Esophagus muscularis mucosa (tissue), 4 donors: ENCODE measurements around the gene PKP1. TPM values are rescaled to one million over a fixed set of nuclear protein-coding genes. Genes with fewer than 3 reads are reported as not detected.
"Not testable (repeated sequence)": the region's sequence is repeated elsewhere in the genome, so short reads cannot be mapped to it uniquely, and the experiment has no call there.

Experiments
- DNase-seq: peaks from one replicate; pipeline ENCODE4 v3.0.0-alpha.2; 2017; ENCODE audit errors: extremely low spot score
- H3K27ac ChIP-seq, 4 donors: fragments of 200-600 bp; sonication (generic); replicated peaks in 1 of 4; 1 replicate in 3 of 4; 2 replicates in 1 of 4; pipeline ENCODE4 v1.5.1; 2016 to 2019; ENCODE audit warnings: mild to moderate bottlenecking in 1 of 4
- H3K27me3 ChIP-seq, 4 donors: fragments of 200-600 bp; sonication (generic); one replicate each; pipeline versions ENCODE4 v1.5.1 to v1.6.0; 2016 to 2019
- H3K36me3 ChIP-seq, 4 donors: fragments of 200-600 bp; sonication (generic); one replicate each; pipeline ENCODE4 v1.5.1; 2016 to 2019
- H3K4me1 ChIP-seq, 4 donors: fragments of 200-600 bp; sonication (generic); one replicate each; pipeline ENCODE4 v1.5.1; 2016 to 2019
- H3K4me3 ChIP-seq, 4 donors: fragments of 200-600 bp; sonication (generic); 1 replicate in 2 of 4; 2 replicates in 2 of 4; pipeline ENCODE4 v1.5.1; 2016 to 2019; ENCODE audit warnings: mild to moderate bottlenecking in 4 of 4, moderate library complexity in 1 of 4
- H3K9me3 ChIP-seq, 4 donors: fragments of 200-600 bp; sonication (generic); 1 replicate in 3 of 4; 2 replicates in 1 of 4; pipeline ENCODE4 v1.5.1; 2016 to 2019
- EP300 ChIP-seq: sonication (generic); formaldehyde crosslinking; IDR thresholded peaks from one replicate; pipeline ENCODE4 v1.6.1; 2017; ENCODE audit warnings: antibody characterized with exemption
- POLR2A ChIP-seq: fragments of 450-650 bp; IDR thresholded peaks from one replicate; pipeline ENCODE4 v1.6.1; 2017; ENCODE audit warnings: antibody characterized with exemption, moderate library complexity, mild to moderate bottlenecking, low read depth
- POLR2AphosphoS5 ChIP-seq, 2 donors: sonication (generic); formaldehyde crosslinking; IDR thresholded peaks; one replicate each; pipeline ENCODE4 v1.6.1; 2017; ENCODE audit warnings: antibody characterized with exemption in 2 of 2
- WGBS: methylation state at CpG from one replicate; pipeline ENCODE4 v1.1.5; 2018; 5-methylcytosine and 5-hydroxymethylcytosine counted together
- intact Hi-C: fragments of 100-400 bp; cut with DNase I; formaldehyde crosslinking; loops from one replicate; pipeline ENCODE4 v1.15.1; 2023
- total RNA-seq, 4 donors: library from RNA; depleted of rRNA; stranded (reverse); fragments of >200 nt; gene quantifications; one replicate each; pipeline versions ENCODE4 v1.1.0 to v1.2.1, GENCODE V29; 2016
- TF ChIP-seq, protein P1 (sequence below), 3 experiments: fragments of 200-600 bp in 2 of 3; fragments of 450-650 bp in 1 of 3; sonication (generic) in 2 of 3; IDR thresholded peaks; one replicate each; pipeline ENCODE4 v1.5.1; 2017 to 2019; ENCODE audit warnings: antibody characterized with exemption in 3 of 3, mild to moderate bottlenecking in 2 of 3, moderate library complexity in 1 of 3

The PKP1 gene, protein sequence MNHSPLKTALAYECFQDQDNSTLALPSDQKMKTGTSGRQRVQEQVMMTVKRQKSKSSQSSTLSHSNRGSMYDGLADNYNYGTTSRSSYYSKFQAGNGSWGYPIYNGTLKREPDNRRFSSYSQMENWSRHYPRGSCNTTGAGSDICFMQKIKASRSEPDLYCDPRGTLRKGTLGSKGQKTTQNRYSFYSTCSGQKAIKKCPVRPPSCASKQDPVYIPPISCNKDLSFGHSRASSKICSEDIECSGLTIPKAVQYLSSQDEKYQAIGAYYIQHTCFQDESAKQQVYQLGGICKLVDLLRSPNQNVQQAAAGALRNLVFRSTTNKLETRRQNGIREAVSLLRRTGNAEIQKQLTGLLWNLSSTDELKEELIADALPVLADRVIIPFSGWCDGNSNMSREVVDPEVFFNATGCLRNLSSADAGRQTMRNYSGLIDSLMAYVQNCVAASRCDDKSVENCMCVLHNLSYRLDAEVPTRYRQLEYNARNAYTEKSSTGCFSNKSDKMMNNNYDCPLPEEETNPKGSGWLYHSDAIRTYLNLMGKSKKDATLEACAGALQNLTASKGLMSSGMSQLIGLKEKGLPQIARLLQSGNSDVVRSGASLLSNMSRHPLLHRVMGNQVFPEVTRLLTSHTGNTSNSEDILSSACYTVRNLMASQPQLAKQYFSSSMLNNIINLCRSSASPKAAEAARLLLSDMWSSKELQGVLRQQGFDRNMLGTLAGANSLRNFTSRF
- 1 to 10 TPM in 2 of 4 donors, under 1 TPM in 2; 0.50 to 1.9 (median 1.3) TPM for total RNA-seq

DNA sequence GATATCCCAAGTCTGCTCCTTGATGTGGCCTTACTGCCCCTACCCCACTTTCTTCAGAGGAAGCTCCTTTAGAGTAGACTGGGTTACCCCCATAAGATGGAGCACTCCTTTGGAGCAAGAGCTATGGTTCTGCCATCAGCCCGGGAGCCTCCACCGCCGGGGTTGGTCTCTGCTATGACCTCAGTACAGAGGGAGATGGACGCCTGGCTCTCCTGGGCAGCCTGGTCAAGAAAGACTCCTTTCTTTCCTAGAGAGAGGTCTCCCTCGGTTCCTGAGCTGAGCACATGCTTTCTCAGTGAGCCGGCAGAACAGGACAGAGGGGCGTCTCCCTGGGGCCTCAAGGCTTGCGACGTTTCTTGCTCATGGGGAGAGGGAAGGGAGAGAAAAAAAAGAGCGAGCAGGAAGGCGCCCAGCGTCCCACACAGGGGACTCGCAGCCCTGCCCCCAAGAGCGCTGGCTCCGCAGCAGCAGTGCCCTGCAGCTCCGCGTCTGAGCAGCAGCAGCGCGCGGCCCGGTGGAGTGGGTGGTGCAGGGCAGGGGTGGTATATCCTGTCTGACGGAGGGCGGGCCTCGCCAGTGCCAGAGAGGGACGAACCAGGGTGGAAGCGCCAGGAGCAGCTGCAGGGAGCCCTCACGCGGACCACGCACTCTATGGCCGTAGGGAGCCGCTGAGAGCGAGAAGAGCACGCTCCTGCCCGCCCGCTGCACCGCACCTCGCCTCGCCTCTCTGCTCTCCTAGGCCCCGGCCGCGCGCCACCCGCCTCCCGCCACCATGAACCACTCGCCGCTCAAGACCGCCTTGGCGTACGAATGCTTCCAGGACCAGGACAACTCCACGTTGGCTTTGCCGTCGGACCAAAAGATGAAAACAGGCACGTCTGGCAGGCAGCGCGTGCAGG lies at the start of gene PKP1:
TSS of gene PKP1 (plus strand) at position 576 of the 899 bp plus-strand sequence. CDS start at position 773, 197 bp downstream.
- Histone ChIP-seq H3K4me3 (peak within 1 kb of the TSS; percentile 29 to 43 (median 34)), H3K4me1 (peaks cover 5 to 15% (median 12%) of the 10 kb centered on the region in 4 donors), H3K27me3 (peaks cover 0 to 63% (median 16%) of the 10 kb centered on the region in 4 donors), H3K9me3 (no peaks in the 10 kb centered on the region), H3K36me3 (no peaks in the 10 kb centered on the region), H3K27ac (no peak within 1 kb of the TSS)
- TF ChIP-seq POLR2AphosphoS5 (IDR thresholded peaks at IDR 0.05), result peak in 1 of 2 donors; percentile 23
- no peak for TF ChIP-seq EP300
- no peak for DNase-seq
- WGBS, result 14% methylated on average over 24 of the region's 55 CpGs
- intact Hi-C loops, result no loop called here

DNA sequence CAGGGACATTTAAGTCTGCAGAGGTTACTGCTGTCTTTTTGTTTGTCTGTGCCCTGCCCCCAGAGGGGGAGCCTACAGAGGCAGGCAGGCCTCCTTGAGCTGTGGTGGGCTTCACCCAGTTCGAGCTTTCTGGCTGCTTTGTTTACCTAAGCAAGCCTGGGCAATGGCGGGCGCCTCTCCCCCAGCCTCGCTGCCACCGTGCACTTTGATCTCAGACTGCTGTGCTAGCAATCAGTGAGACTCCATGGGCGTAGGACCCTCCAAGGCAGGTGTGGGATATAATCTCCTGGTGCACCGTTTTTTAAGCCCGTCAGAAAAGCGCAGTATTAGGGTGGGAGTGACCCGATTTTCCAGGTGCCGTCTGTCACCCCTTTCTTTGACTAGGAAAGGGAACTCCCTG lies 43.7 kb upstream of the PKP1 start:
- H3K36me3 ChIP-seq, H3K4me1 ChIP-seq, H3K27ac ChIP-seq, intact Hi-C loops, H3K4me3 ChIP-seq, H3K9me3 ChIP-seq, DNase-seq: not testable (repeated sequence)
- peaks cover 0 to 15% (median 0%) of the 10 kb centered on the region in 4 donors for H3K27me3 ChIP-seq
- 77% methylated on average over 11 of the region's 11 CpGs for WGBS

DNA sequence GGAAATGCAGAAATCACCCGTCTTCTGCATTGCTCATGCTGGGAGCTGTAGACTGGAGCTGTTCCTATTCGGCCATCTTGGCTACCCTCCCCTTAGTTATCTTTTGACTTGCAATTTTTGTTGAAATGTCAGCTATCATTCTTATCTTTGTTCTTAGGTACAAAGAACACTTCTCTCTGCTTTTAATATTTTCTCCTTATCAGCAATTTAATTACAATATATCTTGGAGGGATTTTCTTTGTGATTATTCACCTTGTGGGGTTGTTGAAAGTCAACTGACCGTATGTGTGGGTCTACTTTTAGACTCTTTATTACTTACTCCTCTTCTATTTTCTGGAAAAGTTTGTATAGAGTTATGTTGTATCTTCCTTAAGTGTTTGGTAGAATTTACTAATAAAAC lies 43.1 kb upstream of the PKP1 start:
- intact Hi-C loops, result no loop called here
- Histone ChIP-seq H3K4me3 (no peak overlapping the region), H3K4me1 (no peaks in the 10 kb centered on the region)

DNA sequence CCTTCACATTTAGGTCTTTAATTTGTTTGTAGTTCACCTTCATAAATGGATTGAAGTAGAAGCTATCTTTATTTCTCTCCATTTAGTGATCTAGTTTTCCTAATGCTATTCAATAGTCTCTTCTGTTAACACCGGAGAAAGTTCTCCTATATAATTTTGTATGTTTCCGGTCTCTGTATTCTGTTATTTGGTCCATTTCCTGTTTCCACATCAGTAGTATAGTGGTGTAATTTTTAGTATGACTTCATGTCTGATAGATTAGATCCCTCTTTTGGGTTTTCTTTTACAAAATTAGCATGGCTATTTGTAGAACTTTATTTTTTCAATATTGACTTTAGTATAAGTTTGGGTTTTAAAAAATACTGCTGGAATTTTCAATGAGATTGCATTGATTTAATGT lies 41.6 kb upstream of the PKP1 start:
- Histone ChIP-seq H3K27ac (no peak overlapping the region), H3K27me3 (peaks cover 0 to 22% (median 0%) of the 10 kb centered on the region in 4 donors), H3K36me3 (no peaks in the 10 kb centered on the region), H3K9me3 (no peaks in the 10 kb centered on the region), H3K4me1 (no peaks in the 10 kb centered on the region), H3K4me3 (no peak overlapping the region)
- 75% methylated on average over 2 of the region's 2 CpGs for WGBS
- no peak for DNase-seq
- no peak for TF ChIP-seq POLR2A
- TF ChIP-seq EP300, result no peak
- no peak for TF ChIP-seq POLR2AphosphoS5 (IDR thresholded peaks at IDR 0.05)
- TF ChIP-seq, protein P1, sequence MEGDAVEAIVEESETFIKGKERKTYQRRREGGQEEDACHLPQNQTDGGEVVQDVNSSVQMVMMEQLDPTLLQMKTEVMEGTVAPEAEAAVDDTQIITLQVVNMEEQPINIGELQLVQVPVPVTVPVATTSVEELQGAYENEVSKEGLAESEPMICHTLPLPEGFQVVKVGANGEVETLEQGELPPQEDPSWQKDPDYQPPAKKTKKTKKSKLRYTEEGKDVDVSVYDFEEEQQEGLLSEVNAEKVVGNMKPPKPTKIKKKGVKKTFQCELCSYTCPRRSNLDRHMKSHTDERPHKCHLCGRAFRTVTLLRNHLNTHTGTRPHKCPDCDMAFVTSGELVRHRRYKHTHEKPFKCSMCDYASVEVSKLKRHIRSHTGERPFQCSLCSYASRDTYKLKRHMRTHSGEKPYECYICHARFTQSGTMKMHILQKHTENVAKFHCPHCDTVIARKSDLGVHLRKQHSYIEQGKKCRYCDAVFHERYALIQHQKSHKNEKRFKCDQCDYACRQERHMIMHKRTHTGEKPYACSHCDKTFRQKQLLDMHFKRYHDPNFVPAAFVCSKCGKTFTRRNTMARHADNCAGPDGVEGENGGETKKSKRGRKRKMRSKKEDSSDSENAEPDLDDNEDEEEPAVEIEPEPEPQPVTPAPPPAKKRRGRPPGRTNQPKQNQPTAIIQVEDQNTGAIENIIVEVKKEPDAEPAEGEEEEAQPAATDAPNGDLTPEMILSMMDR (IDR thresholded peaks at IDR 0.05), result no peak
- intact Hi-C loops, result no loop called here

More for the DNA sequence above, 43.1 kb upstream of the PKP1 start:
- Histone ChIP-seq H3K27ac (no peak overlapping the region), H3K27me3 (peaks cover 0 to 21% (median 0%) of the 10 kb centered on the region in 4 donors), H3K9me3 (no peaks in the 10 kb centered on the region), H3K36me3 (no peaks in the 10 kb centered on the region)
- TF ChIP-seq POLR2A (no peak), EP300 (no peak), POLR2AphosphoS5 (IDR thresholded peaks at IDR 0.05) (no peak)
- TF ChIP-seq, protein P1 (IDR thresholded peaks at IDR 0.05), result no peak
- 86% methylated on average over 3 of the region's 3 CpGs for WGBS
- DNase-seq, result no peak

DNA sequence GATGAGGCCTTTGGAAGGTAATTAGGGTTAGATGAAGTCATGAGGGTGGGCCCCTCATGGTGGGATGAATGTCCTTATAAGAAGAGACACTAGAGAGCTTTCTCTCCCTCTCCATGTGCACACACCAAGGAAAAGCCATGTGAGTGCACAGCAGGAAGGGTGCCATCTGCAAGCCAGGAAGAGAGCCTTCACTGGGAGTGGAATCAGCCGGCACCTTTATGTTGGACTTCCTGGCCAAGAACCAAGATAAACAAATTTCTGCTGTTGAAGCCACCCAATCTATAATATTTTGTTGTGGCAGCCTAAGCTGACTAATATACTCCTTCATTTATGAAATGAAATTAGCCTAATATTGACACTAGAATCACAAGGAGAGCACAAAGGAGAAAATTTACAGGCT lies 38.2 kb upstream of the PKP1 start:
- Histone ChIP-seq H3K36me3 (no peaks in the 10 kb centered on the region), H3K4me1 (no peaks in the 10 kb centered on the region), H3K27ac (no peak overlapping the region), H3K27me3 (peaks cover 0 to 22% (median 0%) of the 10 kb centered on the region in 4 donors), H3K4me3 (no peak overlapping the region), H3K9me3 (no peaks in the 10 kb centered on the region)
- peak; percentile 37 for DNase-seq
- TF ChIP-seq, protein P1 (IDR thresholded peaks at IDR 0.05), result no peak
- TF ChIP-seq EP300 (no peak), POLR2A (no peak), POLR2AphosphoS5 (IDR thresholded peaks at IDR 0.05) (no peak)
- WGBS, result 25% methylated on average over 1 of the region's 1 CpG
- intact Hi-C loops, result no loop called here
